Lung (tissue), 12 donors: ENCODE data around the gene ZNF771. TPM values are rescaled to one million over a fixed set of nuclear protein-coding genes. Genes with fewer than 3 reads are reported as not detected.

Experiments used
- ATAC-seq: fragments of 200-7000 bp; cut with Tn5 transposase; one replicate; pipeline ENCODE4 v1.9.1; 2020; ENCODE audit warnings: moderate number of reproducible peaks; ENCODE audit not compliant: insufficient read depth, low FRiP score
- DNase-seq, 3 donors: peaks; one replicate each; pipeline ENCODE4 v3.0.0-alpha.2; 2013 to 2017
- H3K27ac ChIP-seq, 2 donors: one replicate each; pipeline ENCODE4 v1.5.1; 2013; ENCODE audit warnings: mild to moderate bottlenecking in 2 of 2, moderate library complexity in 2 of 2, control low read depth in 1 of 2, inconsistent platforms in 1 of 2, low read depth in 1 of 2, low read length in 1 of 2
- H3K27me3 ChIP-seq, 3 donors: one replicate each; pipeline ENCODE4 v1.5.1; 2013; ENCODE audit warnings: low read length in 2 of 3; ENCODE audit not compliant: control insufficient read depth in 3 of 3, insufficient read depth in 3 of 3
- H3K36me3 ChIP-seq, 4 donors: one replicate each; pipeline ENCODE4 v1.5.1; 2013; ENCODE audit warnings: low read length in 4 of 4, mild to moderate bottlenecking in 1 of 4, moderate library complexity in 1 of 4; ENCODE audit not compliant: control insufficient read depth in 4 of 4, insufficient read depth in 4 of 4
- H3K4me1 ChIP-seq, 5 donors: one replicate each; pipeline ENCODE4 v1.5.1; 2013; ENCODE audit warnings: low read length in 5 of 5, mild to moderate bottlenecking in 2 of 5, moderate library complexity in 1 of 5; ENCODE audit not compliant: control insufficient read depth in 5 of 5, insufficient read depth in 5 of 5
- H3K4me3 ChIP-seq: one replicate; pipeline ENCODE4 v1.5.1; 2013; ENCODE audit warnings: mild to moderate bottlenecking, control low read depth, moderate library complexity
- H3K9ac ChIP-seq, 2 donors: one replicate each; pipeline ENCODE4 v1.5.1; 2013; ENCODE audit warnings: low read length in 2 of 2, control low read depth in 1 of 2; ENCODE audit not compliant: insufficient read depth in 1 of 2
- H3K9me3 ChIP-seq, 4 donors: one replicate each; pipeline ENCODE4 v1.5.1; 2013; ENCODE audit warnings: low read length in 3 of 4, mild to moderate bottlenecking in 1 of 4, moderate library complexity in 1 of 4; ENCODE audit not compliant: control insufficient read depth in 4 of 4, insufficient read depth in 3 of 4
- CTCF ChIP-seq: IDR thresholded peaks from 2 replicates; pipeline ENCODE4 v1.5.1; 2012; ENCODE audit warnings: mild to moderate bottlenecking; ENCODE audit errors: control extremely low read depth, extremely low read depth
- WGBS, 2 donors: extraction: QIAGEN DNeasy Blood & Tissue Kit; methylation state at CpG; one replicate each; pipeline ENCODE4 v1.1.7; 2013; 5-methylcytosine and 5-hydroxymethylcytosine counted together
- polyA plus RNA-seq, 2 donors: library from polyadenylated mRNA; stranded (reverse); fragments of 200-250 nt; gene quantifications; one replicate each; pipeline ENCODE4 v1.2.1, GENCODE V29; 2013
- total RNA-seq, 2 donors: library from RNA; depleted of rRNA in 1 of 2; stranded (reverse); fragments of >200 nt in 1 of 2; gene quantifications; one replicate each; pipeline ENCODE4 v1.2.1, GENCODE V29; 2014 to 2021
- donor health status: control.
- donor health status: control.
- donor health status: Bipolar disorder and iron deficiency.
- donor health status: healthy.
- donor health status: DM: yes; HTN: yes; CAD: no.

Gene ZNF771
- total and polyA plus RNA-seq, 4 donors: 3.0 to 7.2 (median 4.3) TPM

GRCh38 chr16:30445408-30446202, 38.2 kb downstream of the ZNF771 start, which contains the start of gene SEPHS2:
Gene SEPHS2, minus strand, starts transcription at chr16:30445874. Its CDS starts 147 bp downstream, at chr16:30445727.
- Histone ChIP-seq H3K27ac (peak within 1 kb of the TSS; percentile 73 to 94), H3K4me1 (peaks cover 0 to 12% (median 6%) of the 10 kb centered on the region in 5 donors), H3K9me3 (peaks cover 0 to 5% (median 0%) of the 10 kb centered on the region in 4 donors), H3K4me3 (peak within 1 kb of the TSS; percentile 73), H3K9ac (peak within 1 kb of the TSS; percentile 84 to 91), H3K36me3 (peaks cover 0 to 14% (median 5%) of the 10 kb centered on the region in 4 donors), H3K27me3 (no peaks in the 10 kb centered on the region)
- 0% methylated on average over 52 to 59 of the region's 59 CpGs for WGBS, 2 donors
- no peak for TF ChIP-seq CTCF
- DNase-seq (peak; percentile 97 to 98 (median 98)), ATAC-seq (peak; percentile 94)

GRCh38 chr16:30446203-30446595, 38.8 kb downstream of the ZNF771 start:
- no peak for TF ChIP-seq CTCF
- Histone ChIP-seq H3K4me3 (no peak overlapping the region), H3K27ac (peak overlapping the region; percentile 68 to 73), H3K9me3 (peaks cover 0 to 5% (median 0%) of the 10 kb centered on the region in 4 donors), H3K9ac (no peak overlapping the region), H3K36me3 (peaks cover 0 to 14% (median 5%) of the 10 kb centered on the region in 4 donors), H3K4me1 (peaks cover 0 to 12% (median 6%) of the 10 kb centered on the region in 5 donors), H3K27me3 (no peaks in the 10 kb centered on the region)
- no peak for ATAC-seq
- WGBS, 2 donors: 78 to 81% methylated on average over 10 of the region's 10 CpGs
- no peak for DNase-seq

GRCh38 chr16:30447512-30448226, 40.3 kb downstream of the ZNF771 start:
- ATAC-seq: no peak

More at GRCh38 chr16:30447512-30448226, 40.3 kb downstream of the ZNF771 start:
- TF ChIP-seq CTCF: no peak
- WGBS, 2 donors: 83 to 86% methylated on average over 12 of the region's 12 CpGs
- Histone ChIP-seq H3K27me3 (no peaks in the 10 kb centered on the region), H3K9ac (no peak overlapping the region), H3K36me3 (peaks cover 0 to 14% (median 5%) of the 10 kb centered on the region in 4 donors), H3K4me3 (no peak overlapping the region), H3K4me1 (peaks cover 0 to 12% (median 6%) of the 10 kb centered on the region in 5 donors), H3K9me3 (peaks cover 0 to 5% (median 0%) of the 10 kb centered on the region in 4 donors), H3K27ac (no peak overlapping the region)
- no peak for DNase-seq
